Thoracic aorta (tissue), 2 donors: ENCODE results near the gene DTX3. TPM values are rescaled to one million over a fixed set of nuclear protein-coding genes. Genes with fewer than 3 reads are reported as not detected.
"Not testable (repeated sequence)": the region's sequence is repeated elsewhere in the genome, so short reads cannot be mapped to it uniquely, and the experiment has no call there.

Experiments used
- ATAC-seq: fragments of 150-250 bp; one replicate; pipeline ENCODE4 v1.8.0; 2017; ENCODE audit warnings: low read depth; ENCODE audit not compliant: insufficient number of reproducible peaks, low FRiP score
- DNase-seq: peaks from one replicate; pipeline ENCODE4 v3.0.0-alpha.2; 2020; ENCODE audit warnings: low spot score
- H3K27ac ChIP-seq, 2 donors: fragments of 200-600 bp; sonication (generic); 1 replicate in 1 of 2; 2 replicates in 1 of 2; pipeline ENCODE4 v1.5.1; 2016; ENCODE audit warnings: mild to moderate bottlenecking in 2 of 2, moderate library complexity in 2 of 2
- H3K27me3 ChIP-seq: fragments of 200-600 bp; sonication (generic); replicated peaks from 2 replicates; pipeline ENCODE4 v1.6.0; 2016; ENCODE audit warnings: mild to moderate bottlenecking; ENCODE audit not compliant: insufficient read depth
- H3K36me3 ChIP-seq: fragments of 200-600 bp; sonication (generic); one replicate; pipeline ENCODE4 v1.5.1; 2016
- H3K4me1 ChIP-seq, 2 donors: fragments of 200-600 bp; sonication (generic); 1 replicate in 1 of 2; 2 replicates in 1 of 2; pipeline versions ENCODE4 v1.5.1 to v1.6.0; 2016; ENCODE audit warnings: low read depth in 2 of 2, mild to moderate bottlenecking in 1 of 2; ENCODE audit not compliant: control insufficient read depth in 1 of 2
- H3K4me3 ChIP-seq: fragments of 200-600 bp; sonication (generic); 2 replicates; pipeline ENCODE4 v1.5.1; 2016; ENCODE audit warnings: mild to moderate bottlenecking
- H3K9me3 ChIP-seq: fragments of 200-600 bp; sonication (generic); 2 replicates; pipeline ENCODE4 v1.5.1; 2016
- total RNA-seq, 2 donors: library from RNA; depleted of rRNA; stranded (reverse); fragments of >200 nt; gene quantifications; one replicate each; pipeline versions ENCODE4 v1.1.0 to v1.2.3, GENCODE V29; 2016
- TF ChIP-seq, protein P1 (sequence below): fragments of 200-600 bp; sonication (generic); IDR thresholded peaks from one replicate; pipeline ENCODE4 v1.5.1; 2019; ENCODE audit warnings: antibody characterized with exemption

DTX3 gene
- total RNA-seq, 2 donors from 2014 or later: 37.9 to 55.1 TPM

DNA sequence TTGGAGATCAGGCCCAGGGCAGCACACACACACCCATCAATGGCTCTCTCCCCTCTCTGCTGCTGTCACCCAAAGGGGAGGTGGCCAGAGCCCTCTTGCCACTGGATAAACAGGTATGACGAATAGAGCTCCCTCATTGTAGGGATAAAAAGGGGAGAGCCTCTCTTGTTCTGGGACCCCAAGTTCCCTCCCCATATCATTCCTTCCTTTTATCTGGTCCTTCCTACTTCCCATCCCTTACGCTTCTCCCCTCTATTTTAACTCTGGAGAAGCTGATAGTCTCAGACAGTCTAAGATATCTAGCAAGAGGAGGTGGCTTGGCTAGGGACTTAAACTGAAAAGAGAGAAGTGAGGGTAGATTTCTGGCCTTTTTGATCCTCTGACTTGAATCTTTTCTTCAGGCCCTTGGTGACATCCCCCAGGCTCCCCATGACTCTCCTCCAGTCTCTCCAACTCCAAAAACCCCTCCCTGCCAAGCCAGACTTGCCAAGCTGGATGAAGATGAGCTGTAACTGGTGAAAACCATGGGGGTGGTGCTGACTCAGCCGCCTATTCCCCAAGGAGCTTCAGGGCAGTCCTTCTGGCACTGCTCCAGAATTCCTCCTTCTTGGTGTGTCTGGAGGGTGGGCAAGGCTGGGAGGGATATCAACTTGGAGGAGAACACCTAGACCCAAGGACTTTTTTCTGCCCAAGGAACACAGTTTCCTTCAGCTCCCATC is 11.9 kb downstream of the DTX3 start:
- ATAC-seq: no peak
- Histone ChIP-seq H3K4me1 (peaks cover 15 to 48% of the 10 kb centered on the region in 2 donors), H3K36me3 (peaks cover 28% of the 10 kb centered on the region), H3K4me3 (no peak overlapping the region), H3K9me3 (no peaks in the 10 kb centered on the region), H3K27me3 (no peaks in the 10 kb centered on the region), H3K27ac (no peak overlapping the region)
- no peak for DNase-seq
- TF ChIP-seq, protein P1, sequence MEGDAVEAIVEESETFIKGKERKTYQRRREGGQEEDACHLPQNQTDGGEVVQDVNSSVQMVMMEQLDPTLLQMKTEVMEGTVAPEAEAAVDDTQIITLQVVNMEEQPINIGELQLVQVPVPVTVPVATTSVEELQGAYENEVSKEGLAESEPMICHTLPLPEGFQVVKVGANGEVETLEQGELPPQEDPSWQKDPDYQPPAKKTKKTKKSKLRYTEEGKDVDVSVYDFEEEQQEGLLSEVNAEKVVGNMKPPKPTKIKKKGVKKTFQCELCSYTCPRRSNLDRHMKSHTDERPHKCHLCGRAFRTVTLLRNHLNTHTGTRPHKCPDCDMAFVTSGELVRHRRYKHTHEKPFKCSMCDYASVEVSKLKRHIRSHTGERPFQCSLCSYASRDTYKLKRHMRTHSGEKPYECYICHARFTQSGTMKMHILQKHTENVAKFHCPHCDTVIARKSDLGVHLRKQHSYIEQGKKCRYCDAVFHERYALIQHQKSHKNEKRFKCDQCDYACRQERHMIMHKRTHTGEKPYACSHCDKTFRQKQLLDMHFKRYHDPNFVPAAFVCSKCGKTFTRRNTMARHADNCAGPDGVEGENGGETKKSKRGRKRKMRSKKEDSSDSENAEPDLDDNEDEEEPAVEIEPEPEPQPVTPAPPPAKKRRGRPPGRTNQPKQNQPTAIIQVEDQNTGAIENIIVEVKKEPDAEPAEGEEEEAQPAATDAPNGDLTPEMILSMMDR: no peak

DNA sequence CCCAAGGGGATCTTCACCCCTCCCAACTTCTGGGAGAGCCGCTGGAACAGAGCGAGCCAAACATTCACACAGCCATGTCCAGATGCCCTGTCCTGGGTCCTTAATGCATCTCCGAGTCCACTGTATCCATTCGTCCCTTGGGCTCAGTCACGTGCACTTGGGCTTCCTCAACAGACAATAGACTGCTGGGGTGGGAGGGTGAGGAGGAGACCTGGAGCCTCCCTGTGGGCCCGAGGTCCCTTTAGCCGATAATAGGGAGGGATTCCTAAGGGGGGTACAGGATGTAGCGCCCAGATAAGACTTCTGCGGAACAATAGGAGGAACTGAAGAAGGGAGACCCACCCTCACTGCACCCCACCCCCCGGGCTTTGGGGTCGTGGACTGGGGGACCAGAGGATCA is 13.3 kb downstream of the DTX3 start:
- ATAC-seq: no peak
- Histone ChIP-seq H3K4me1 (peaks cover 8 to 35% of the 10 kb centered on the region in 2 donors), H3K36me3 (peaks cover 26% of the 10 kb centered on the region), H3K4me3 (no peak overlapping the region), H3K27ac (no peak overlapping the region), H3K9me3 (no peaks in the 10 kb centered on the region), H3K27me3 (no peaks in the 10 kb centered on the region)
- TF ChIP-seq, protein P1: no peak
- no peak for DNase-seq

DNA sequence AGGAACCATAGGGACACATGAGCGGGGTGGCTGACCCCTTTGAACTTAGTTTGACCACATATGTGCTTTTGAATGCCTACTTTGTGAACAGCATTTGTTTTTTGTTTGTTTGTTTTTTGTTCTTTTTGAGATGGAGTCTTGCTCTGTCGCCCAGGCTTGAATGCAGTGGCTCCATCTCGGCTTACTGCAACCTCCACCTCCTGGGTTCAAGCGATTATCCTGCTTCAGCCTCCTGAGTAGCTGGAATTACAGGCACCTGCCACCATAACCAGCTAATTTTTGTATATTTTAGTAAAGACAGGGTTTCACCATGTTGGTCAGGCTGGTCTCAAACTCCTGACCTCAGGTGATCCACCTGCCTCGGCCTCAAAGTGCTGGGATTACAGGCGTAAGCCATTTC is 13.8 kb downstream of the DTX3 start:
- peaks cover 7 to 30% of the 10 kb centered on the region in 2 donors for H3K4me1 ChIP-seq
- H3K36me3 ChIP-seq: peaks cover 21% of the 10 kb centered on the region
- not testable (repeated sequence) for H3K9me3 ChIP-seq, H3K27me3 ChIP-seq, ATAC-seq, DNase-seq, H3K27ac ChIP-seq, H3K4me3 ChIP-seq

DNA sequence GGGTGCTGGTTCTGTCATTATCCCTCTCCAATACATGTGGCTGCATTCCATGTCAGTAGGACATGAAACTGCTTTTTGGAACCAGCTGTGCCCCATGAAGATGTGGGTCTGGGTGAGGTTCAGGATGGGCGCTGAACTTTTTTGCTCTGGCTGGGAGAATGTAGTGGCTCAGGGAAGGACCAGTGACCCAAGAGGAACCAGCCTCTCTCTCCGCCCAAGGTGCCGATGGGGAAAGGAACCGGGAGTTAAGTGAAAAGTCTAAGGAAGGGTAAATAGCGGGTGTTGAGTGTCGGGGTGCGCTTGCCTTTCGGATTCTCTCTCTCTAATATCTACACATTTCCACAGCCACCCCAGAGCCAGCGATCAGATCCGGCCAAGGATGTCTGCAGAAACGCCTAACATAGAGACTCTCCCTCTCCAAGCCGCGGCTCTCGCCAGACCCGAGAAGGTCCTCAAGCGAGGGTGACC is 14.4 kb downstream of the DTX3 start:
- no peak overlapping the region for H3K27ac ChIP-seq
- no peaks in the 10 kb centered on the region for H3K27me3 ChIP-seq
- DNase-seq (no peak), ATAC-seq (no peak)
- no peak overlapping the region for H3K4me3 ChIP-seq
- no peaks in the 10 kb centered on the region for H3K9me3 ChIP-seq
- peaks cover 19% of the 10 kb centered on the region for H3K36me3 ChIP-seq
- TF ChIP-seq, protein P1: no peak
- H3K4me1 ChIP-seq: peaks cover 7 to 24% of the 10 kb centered on the region in 2 donors

DNA sequence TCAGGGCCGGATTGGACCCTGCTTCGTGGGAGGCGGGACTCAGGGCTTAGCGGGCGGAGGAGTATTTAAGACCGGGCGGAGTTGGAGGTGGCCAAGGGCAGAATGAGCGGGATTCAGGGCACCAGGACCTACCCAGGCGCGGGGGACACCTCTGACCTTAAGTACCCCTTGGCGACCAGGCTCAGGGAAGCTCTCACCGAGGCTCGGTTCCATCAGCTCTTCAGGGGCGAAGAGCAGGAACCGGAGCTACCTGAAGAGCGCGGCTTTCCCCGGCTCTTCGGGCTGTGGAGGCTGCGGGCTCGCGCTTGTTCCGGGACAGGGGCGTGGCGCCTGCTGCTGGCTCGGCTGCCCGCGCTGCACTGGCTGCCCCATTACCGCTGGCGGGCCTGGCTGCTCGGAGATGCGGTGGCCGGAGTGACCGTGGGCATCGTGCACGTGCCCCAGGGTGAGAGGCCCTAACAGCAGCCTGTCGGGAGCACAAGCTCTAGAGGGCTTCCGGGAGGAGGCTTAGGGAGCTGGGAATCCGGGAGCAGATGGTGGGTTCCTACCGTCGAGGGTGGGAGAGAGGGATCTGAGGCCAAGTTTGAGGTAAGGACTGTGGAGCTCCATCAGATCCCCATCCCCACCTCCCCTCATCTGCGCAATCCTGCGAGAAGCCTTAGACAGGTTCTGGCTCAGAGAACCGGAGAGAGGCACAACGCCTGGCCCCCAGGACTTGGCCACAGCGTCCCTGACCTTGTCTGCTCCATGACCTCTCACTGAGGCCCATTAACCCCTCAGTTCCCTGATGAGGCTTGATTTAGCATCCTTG is 15.0 kb downstream of the DTX3 start:
- H3K4me3 ChIP-seq: no peak overlapping the region
- no peak overlapping the region for H3K27ac ChIP-seq
- peaks cover 18% of the 10 kb centered on the region for H3K36me3 ChIP-seq
- DNase-seq (no peak), ATAC-seq (no peak)
- H3K9me3 ChIP-seq: no peaks in the 10 kb centered on the region
- peaks cover 7 to 18% of the 10 kb centered on the region in 2 donors for H3K4me1 ChIP-seq
- no peaks in the 10 kb centered on the region for H3K27me3 ChIP-seq
- TF ChIP-seq, protein P1: no peak
